Measurements from ENCODE around the gene B3GALNT2. TPM values are rescaled to one million over a fixed set of nuclear protein-coding genes. Genes with fewer than 3 reads are reported as not detected.

The B3GALNT2 gene
- total and polyA plus RNA-seq, 11 donors, result 5.4 to 25.9 (median 20.1) TPM

DNA sequence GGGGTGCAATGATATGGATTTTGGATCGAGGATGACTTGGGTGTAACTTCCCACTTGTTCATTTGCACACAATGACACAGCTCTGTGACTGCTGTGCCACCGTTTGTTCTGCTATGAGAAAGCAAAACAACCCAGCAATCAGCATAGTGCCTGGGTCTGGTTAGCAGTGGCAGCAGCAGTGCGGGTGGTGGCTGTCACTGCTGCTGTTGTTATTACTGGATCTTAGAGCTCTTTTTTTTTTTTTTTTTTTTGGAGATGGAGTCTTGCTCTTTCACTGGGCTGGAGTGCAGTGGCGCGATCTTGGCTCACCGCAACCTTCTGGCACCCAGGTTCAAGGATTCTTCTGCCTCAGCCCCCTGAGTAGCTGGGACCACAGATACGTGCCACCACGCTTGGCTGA is 80.2 kb downstream of the B3GALNT2 start:
- TF ChIP-seq, protein P1, sequence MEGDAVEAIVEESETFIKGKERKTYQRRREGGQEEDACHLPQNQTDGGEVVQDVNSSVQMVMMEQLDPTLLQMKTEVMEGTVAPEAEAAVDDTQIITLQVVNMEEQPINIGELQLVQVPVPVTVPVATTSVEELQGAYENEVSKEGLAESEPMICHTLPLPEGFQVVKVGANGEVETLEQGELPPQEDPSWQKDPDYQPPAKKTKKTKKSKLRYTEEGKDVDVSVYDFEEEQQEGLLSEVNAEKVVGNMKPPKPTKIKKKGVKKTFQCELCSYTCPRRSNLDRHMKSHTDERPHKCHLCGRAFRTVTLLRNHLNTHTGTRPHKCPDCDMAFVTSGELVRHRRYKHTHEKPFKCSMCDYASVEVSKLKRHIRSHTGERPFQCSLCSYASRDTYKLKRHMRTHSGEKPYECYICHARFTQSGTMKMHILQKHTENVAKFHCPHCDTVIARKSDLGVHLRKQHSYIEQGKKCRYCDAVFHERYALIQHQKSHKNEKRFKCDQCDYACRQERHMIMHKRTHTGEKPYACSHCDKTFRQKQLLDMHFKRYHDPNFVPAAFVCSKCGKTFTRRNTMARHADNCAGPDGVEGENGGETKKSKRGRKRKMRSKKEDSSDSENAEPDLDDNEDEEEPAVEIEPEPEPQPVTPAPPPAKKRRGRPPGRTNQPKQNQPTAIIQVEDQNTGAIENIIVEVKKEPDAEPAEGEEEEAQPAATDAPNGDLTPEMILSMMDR (IDR thresholded peaks at IDR 0.05), result no peak
- TF ChIP-seq POLR2A (IDR thresholded peaks at IDR 0.05), result no peak
- intact Hi-C loops (cut with DNase I), result loop anchor here in 1 of 10 donors (10.0 kb wide), 1 partner anchor 939 kb away; no protein-coding TSS in a partner anchor
- 84 to 91% (median 88%) methylated on average over 8 of the region's 8 CpGs for WGBS, 4 donors

DNA sequence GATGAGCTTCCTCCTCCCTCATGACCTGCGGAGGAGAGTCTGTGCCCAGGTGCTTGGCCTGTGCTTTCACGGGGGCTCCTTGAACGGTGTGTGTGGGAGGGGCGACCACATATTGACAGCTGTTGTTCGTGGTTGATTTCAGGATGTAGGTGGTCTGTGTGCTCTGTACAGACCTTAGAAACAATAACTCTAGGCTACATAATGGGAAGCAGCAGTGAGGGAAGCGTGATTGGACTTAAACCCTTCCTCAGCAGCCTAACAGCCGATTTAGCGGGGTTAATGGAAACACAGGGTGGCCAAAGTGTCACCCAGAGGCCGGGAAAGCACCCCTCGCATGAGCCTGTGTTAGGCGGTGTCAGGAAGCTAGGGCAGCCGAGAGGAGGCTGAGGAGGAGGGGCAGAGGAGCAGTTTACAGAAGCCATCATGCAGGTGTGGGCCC is 81.0 kb downstream of the B3GALNT2 start:
- TF ChIP-seq POLR2A (IDR thresholded peaks at IDR 0.05), result no peak
- TF ChIP-seq, protein P1 (IDR thresholded peaks at IDR 0.05), result no peak
- Histone ChIP-seq H3K36me3 (peaks cover 0 to 14% (median 3%) of the 10 kb centered on the region in 9 donors), H3K4me3 (no peak overlapping the region), H3K4me1 (peaks cover 0 to 7% (median 0%) of the 10 kb centered on the region in 12 donors), H3K27me3 (no peaks in the 10 kb centered on the region), H3K27ac (no peak overlapping the region), H3K9me3 (no peaks in the 10 kb centered on the region)
- ATAC-seq (no peak), DNase-seq (no peak)
- intact Hi-C loops (cut with DNase I), result loop anchor here in 1 of 10 donors (10.0 kb wide), 1 partner anchor 938 kb away; no protein-coding TSS in a partner anchor
- 54 to 76% (median 61%) methylated on average over 10 to 12 of the region's 12 CpGs for WGBS, 4 donors

More for the DNA sequence above, 80.2 kb downstream of the B3GALNT2 start:
- Histone ChIP-seq H3K27me3 (no peaks in the 10 kb centered on the region), H3K4me1 (peaks cover 0 to 7% (median 0%) of the 10 kb centered on the region in 12 donors), H3K36me3 (peaks cover 0 to 14% (median 0%) of the 10 kb centered on the region in 9 donors), H3K27ac (no peak overlapping the region), H3K4me3 (no peak overlapping the region), H3K9me3 (no peaks in the 10 kb centered on the region)
- DNase-seq, result no peak
- ATAC-seq, result no peak

DNA sequence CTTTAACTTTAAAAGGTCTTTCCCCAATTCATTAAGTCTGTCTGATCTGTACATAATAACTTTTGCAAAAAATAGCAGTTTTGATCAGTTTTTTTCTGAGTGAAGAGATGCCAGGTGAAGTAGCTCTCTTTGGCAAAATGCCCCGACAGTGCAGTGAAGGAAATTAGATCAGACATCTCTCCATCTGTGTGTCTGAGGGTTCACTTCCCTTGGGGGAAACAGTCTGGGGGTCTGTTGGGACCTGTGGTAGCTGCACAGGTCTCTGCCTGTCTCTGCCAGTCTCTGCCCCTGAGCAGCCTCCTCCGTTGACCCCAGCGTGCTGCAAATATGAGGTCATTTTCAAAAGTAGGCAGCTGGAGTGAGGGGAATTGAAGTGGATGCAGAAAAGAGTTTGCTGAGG is 82.5 kb downstream of the B3GALNT2 start:
- WGBS, 4 donors, result 35 to 49% (median 45%) methylated on average over 3 of the region's 3 CpGs
- H3K36me3 ChIP-seq, result peaks cover 0 to 11% (median 5%) of the 10 kb centered on the region in 9 donors
- peaks cover 0 to 8% (median under 1%) of the 10 kb centered on the region in 12 donors for H3K4me1 ChIP-seq
- no peaks in the 10 kb centered on the region for H3K27me3 ChIP-seq
- ATAC-seq (no peak), DNase-seq (no peak)
- H3K9me3 ChIP-seq, result no peaks in the 10 kb centered on the region
- H3K27ac ChIP-seq, result no peak overlapping the region
- H3K4me3 ChIP-seq, result no peak overlapping the region
- no peak for TF ChIP-seq POLR2A (IDR thresholded peaks at IDR 0.05)
- TF ChIP-seq, protein P1 (IDR thresholded peaks at IDR 0.05), result no peak
- intact Hi-C loops (cut with DNase I), result loop anchor here in 1 of 10 donors (10.0 kb wide), 1 partner anchor 937 kb away; no protein-coding TSS in a partner anchor

DNA sequence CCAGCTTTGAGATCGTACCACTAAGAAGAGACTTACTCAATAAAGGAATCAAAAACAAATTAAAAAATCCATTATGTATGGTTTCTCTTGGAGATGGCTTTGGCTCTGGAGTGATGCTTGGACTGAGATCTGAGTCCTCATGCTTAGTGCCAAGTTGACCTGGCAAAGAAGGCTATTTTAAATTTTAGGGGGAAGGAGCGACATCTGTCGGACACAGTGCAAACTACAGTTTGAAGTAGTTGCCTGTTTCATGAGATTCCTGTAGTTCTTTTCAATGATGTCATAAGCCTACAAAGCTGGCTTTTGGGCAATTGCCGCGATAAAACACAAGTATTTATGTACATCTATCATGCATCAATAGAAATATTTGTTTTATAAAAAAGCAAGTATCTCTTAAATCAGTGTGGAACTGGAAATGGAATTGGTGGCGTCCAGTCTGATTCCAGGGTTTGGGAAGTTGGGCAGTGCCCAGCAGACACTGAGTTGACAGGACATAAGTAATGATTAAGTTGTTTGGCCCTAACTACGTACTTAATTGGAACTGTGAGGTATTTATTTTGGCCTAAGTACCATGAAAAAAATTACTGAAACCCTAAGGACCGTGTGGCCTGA is 87.1 kb downstream of the B3GALNT2 start:
- WGBS, 4 donors, result 35 to 37% (median 36%) methylated on average over 8 of the region's 8 CpGs
- Histone ChIP-seq H3K36me3 (peaks cover 0 to 19% (median 12%) of the 10 kb centered on the region in 9 donors), H3K4me1 (peaks cover 0 to 6% (median 0%) of the 10 kb centered on the region in 12 donors), H3K4me3 (no peak overlapping the region), H3K27me3 (no peaks in the 10 kb centered on the region), H3K9me3 (no peaks in the 10 kb centered on the region), H3K27ac (no peak overlapping the region)
- intact Hi-C loops (cut with DNase I), result loop anchor here (1.0 to 10.0 kb wide), 10 partner anchors 82 to 942 kb away; partner anchors contain the start of genes ARID4B (in 4 of the 10), GGPS1 (in 4 of the 10) and TARBP1 (in 1 of the 10)
- DNase-seq (peak in 2 of 5 donors; percentile 31 to 53), ATAC-seq (peak in 3 of 4 donors; percentile 64 to 71 (median 67))
- TF ChIP-seq, protein P1 (IDR thresholded peaks at IDR 0.05), result peak; percentile 75 to 92 (median 86)
- TF ChIP-seq POLR2A (IDR thresholded peaks at IDR 0.05), result no peak
